Endothelial cell of umbilical vein (primary cell): ENCODE measurements around the gene DMWD. TPM values are rescaled to one million over a fixed set of nuclear protein-coding genes. Genes with fewer than 3 reads are reported as not detected.

Experiments used
- BruUV-seq: library from RNA; stranded (reverse); fragments of 400-500 nt; replicated peaks from 2 replicates; lab custom pipeline; 2021; lab: Mats Ljungman, UMichigan
- CTCF ChIA-PET: fragments of 300-600, 350-600 bp; sonication (Branson Sonifier 250); formaldehyde crosslinking; loops from one replicate; lab custom pipeline; 2021; ENCODE audit warnings: antibody characterized with exemption, inconsistent platforms; lab: Charles Lee
- POLR2A ChIA-PET: fragments of 300-600, 350-600 bp; sonication (Branson Sonifier 250); formaldehyde crosslinking; loops from one replicate; lab custom pipeline; 2021; ENCODE audit warnings: antibody characterized with exemption, inconsistent platforms; lab: Charles Lee
- DNase-seq: peaks from one replicate; pipeline ENCODE4 v3.0.0-alpha.2; 2011; ENCODE audit warnings: low read depth, low spot score
- FAIRE-seq: peaks from 2 replicates; lab custom pipeline; 2011; peaks lifted over from hg19 to GRCh38; lab: Jason Lieb, UNC
- H2AFZ ChIP-seq: 2 replicates; pipeline ENCODE4 v1.6.0; 2012; ENCODE audit warnings: low read depth, low read length, control low read depth, inconsistent platforms
- H3K27ac ChIP-seq: 2 replicates; pipeline ENCODE4 v1.5.1; 2011; ENCODE audit warnings: low read depth, mild to moderate bottlenecking, control low read depth, low read length, moderate library complexity; ENCODE audit not compliant: insufficient read depth
- H3K27me3 ChIP-seq, 2 experiments: 2 replicates each; pipeline versions ENCODE4 v1.6.0 to v1.6.1; 2011; ENCODE audit warnings: low read length in 2 of 2, mixed read lengths in 1 of 2; ENCODE audit not compliant: control insufficient read depth in 2 of 2, insufficient read depth in 2 of 2
- H3K36me3 ChIP-seq, 2 experiments: 2 replicates in 1 of 2; 3 replicates in 1 of 2; pipeline ENCODE4 v1.5.1; 2011; ENCODE audit warnings: low read length in 2 of 2, mild to moderate bottlenecking in 1 of 2, moderate library complexity in 1 of 2; ENCODE audit not compliant: control insufficient read depth in 2 of 2, insufficient read depth in 2 of 2; ENCODE audit errors: extremely low read depth in 1 of 2
- H3K4me1 ChIP-seq: 3 replicates; pipeline ENCODE4 v1.5.1; 2011; ENCODE audit warnings: mild to moderate bottlenecking, low read length; ENCODE audit not compliant: control insufficient read depth, insufficient read depth; ENCODE audit errors: extremely low read depth
- H3K4me2 ChIP-seq: 2 replicates; pipeline ENCODE4 v1.6.1; 2011; ENCODE audit warnings: low read length, control low read depth, mixed read lengths; ENCODE audit not compliant: insufficient read depth
- H3K4me3 ChIP-seq, 3 experiments: fragments of 200-600 bp in 1 of 3; sonication (generic), shearing (Covaris generic) in 1 of 3; replicated peaks in 1 of 3; 2 replicates each; pipeline ENCODE4 v1.5.1; 2011 to 2016; ENCODE audit warnings: control low read depth in 3 of 3, low read length in 3 of 3, mild to moderate bottlenecking in 2 of 3, inconsistent platforms in 1 of 3, low read depth in 1 of 3, moderate library complexity in 1 of 3; ENCODE audit not compliant: insufficient read depth in 1 of 3
- H3K79me2 ChIP-seq: 2 replicates; pipeline ENCODE4 v1.6.0; 2012; ENCODE audit warnings: low read length, inconsistent platforms; ENCODE audit not compliant: control insufficient read depth, insufficient read depth
- H3K9ac ChIP-seq: replicated peaks from 2 replicates; pipeline ENCODE3; 2011; ENCODE audit warnings: low read length, control low read depth; ENCODE audit not compliant: insufficient read depth; ENCODE audit errors: extremely low read depth
- H3K9me1 ChIP-seq: replicated peaks from 3 replicates; pipeline ENCODE4 v1.6.0; 2011; ENCODE audit warnings: mild to moderate bottlenecking, low read length; ENCODE audit not compliant: control insufficient read depth, insufficient read depth; ENCODE audit errors: extremely low read depth
- H3K9me3 ChIP-seq: replicated peaks from 2 replicates; pipeline ENCODE4 v1.5.1; 2012; ENCODE audit warnings: low read length, inconsistent platforms; ENCODE audit not compliant: control insufficient read depth, insufficient read depth
- H4K20me1 ChIP-seq: replicated peaks from 2 replicates; pipeline ENCODE3; 2011; ENCODE audit warnings: mild to moderate bottlenecking, low read length; ENCODE audit not compliant: control insufficient read depth, insufficient read depth; ENCODE audit errors: extremely low read depth
- EZH2 ChIP-seq: IDR thresholded peaks from 2 replicates; pipeline ENCODE4 v1.6.1; 2012; ENCODE audit warnings: borderline replicate concordance, low read depth, mild to moderate bottlenecking, moderate library complexity, low read length, inconsistent platforms; ENCODE audit not compliant: severe bottlenecking
- FOS ChIP-seq: IDR thresholded peaks from 2 replicates; pipeline ENCODE4 v1.6.1; 2011; ENCODE audit warnings: mild to moderate bottlenecking, low read length, moderate library complexity, borderline replicate concordance; ENCODE audit not compliant: insufficient read depth
- GATA2 ChIP-seq: IDR thresholded peaks from 2 replicates; pipeline ENCODE4 v1.7.0; 2011; ENCODE audit warnings: low read depth, mild to moderate bottlenecking, moderate library complexity, mixed read lengths, low read length; ENCODE audit not compliant: insufficient read length, insufficient read depth
- JUN ChIP-seq: IDR thresholded peaks from 2 replicates; pipeline ENCODE4 v1.6.1; 2011; ENCODE audit warnings: borderline replicate concordance, low read depth; ENCODE audit not compliant: insufficient read length, insufficient read depth
- MYC ChIP-seq: IDR thresholded peaks from one replicate; pipeline ENCODE4 v1.6.1; 2011; ENCODE audit warnings: mild to moderate bottlenecking, low read depth, low read length
- POLR2A ChIP-seq: IDR thresholded peaks from 2 replicates; pipeline ENCODE4 v1.6.1; 2012; ENCODE audit warnings: low read depth, mild to moderate bottlenecking, control low read depth, low read length
- POLR2AphosphoS5 ChIP-seq: IDR thresholded peaks from 2 replicates; pipeline ENCODE4 v1.6.1; 2012; ENCODE audit warnings: low read depth, mild to moderate bottlenecking, control low read depth, low read length, moderate library complexity; ENCODE audit not compliant: insufficient read depth
- dilution Hi-C: fragments of 300-500 bp; cut with MboI; formaldehyde crosslinking; loops from one replicate; pipeline ENCODE4 v1.15.0; 2019; ENCODE audit warnings: low sequenced_read_pairs; ENCODE audit not compliant: extremely low pct_ligation_motif_present
- intact Hi-C: fragments of 100-400 bp; cut with micrococcal nuclease; formaldehyde crosslinking; loops from one replicate; pipeline ENCODE4 v1.10.0; 2022
- polyA plus RNA-seq, 4 experiments: library from polyadenylated mRNA; depleted of rRNA in 3 of 4; stranded (reverse) in 3 of 4; unstranded in 1 of 4; fragments of >200 nt; gene quantifications; 2 replicates each; pipeline versions ENCODE4 v1.2.1 to v1.2.3, GENCODE V29; 2011 to 2012; ENCODE audit warnings: missing spikeins in 1 of 4
- total RNA-seq: library from RNA; stranded (reverse); gene quantifications from 2 replicates; pipeline ENCODE4 v1.2.3, GENCODE V29; 2021
- TF ChIP-seq, protein P1 (sequence below): IDR thresholded peaks from 2 replicates; pipeline ENCODE4 v1.6.1; 2011; ENCODE audit not compliant: insufficient read depth, insufficient read length
- TF ChIP-seq, protein P2 (sequence below), 2 donors: IDR thresholded peaks; 1 replicate in 1 of 2; 2 replicates in 1 of 2; pipeline ENCODE4 v1.5.1; 2011; ENCODE audit warnings: low read length in 2 of 2, mild to moderate bottlenecking in 2 of 2, moderate library complexity in 2 of 2, control low read depth in 1 of 2, inconsistent platforms in 1 of 2, low read depth in 1 of 2; ENCODE audit not compliant: insufficient read depth in 1 of 2; ENCODE audit errors: extremely low read depth in 1 of 2

Gene DMWD
- total and polyA plus RNA-seq, 2 donors (not counting 3 experiments of a cell fraction or from before 2014, with no cell fraction given) = 36.9 to 81.1 TPM

DNA sequence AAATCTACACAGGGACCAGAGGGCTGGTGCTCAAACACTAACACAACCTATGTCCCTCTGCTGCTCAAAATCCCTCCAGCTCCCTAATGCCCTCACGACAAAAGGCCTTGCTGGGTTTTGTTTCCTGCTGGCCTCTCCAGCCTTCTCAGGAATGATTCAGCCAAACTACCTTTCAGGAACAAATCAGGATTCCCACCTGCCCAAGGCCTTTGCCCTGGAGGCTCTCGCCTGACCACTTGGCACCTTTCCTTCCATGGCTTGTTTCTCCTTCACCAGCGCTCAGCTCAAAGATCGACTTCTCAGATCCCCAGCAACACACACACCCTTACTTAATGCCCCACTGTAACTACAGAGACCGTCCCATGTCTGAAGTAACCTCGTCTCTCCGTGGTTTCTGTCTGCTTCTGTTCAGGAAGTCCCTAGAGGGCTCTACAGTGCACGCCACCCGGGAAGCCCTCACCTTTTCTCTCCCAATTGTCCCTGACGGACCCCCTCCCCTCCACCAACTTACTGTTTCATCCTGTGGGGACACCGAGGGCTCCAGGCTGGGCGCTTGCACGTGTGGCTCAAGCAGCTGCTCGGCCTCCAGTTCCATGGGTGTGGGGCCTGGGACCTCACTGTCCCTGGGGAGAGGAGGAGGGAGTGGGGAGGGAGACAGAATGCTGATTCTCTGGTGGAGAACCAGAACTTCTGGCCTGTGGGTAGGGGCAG lies 20.4 kb downstream of the DMWD start:
- intact Hi-C loops = no loop called here
- H3K9ac ChIP-seq = no peak overlapping the region
- H3K9me1 ChIP-seq = no peaks in the 10 kb centered on the region
- dilution Hi-C loops = no loop called here
- no peak overlapping the region for H2AFZ ChIP-seq
- no peaks in the 10 kb centered on the region for H4K20me1 ChIP-seq
- FAIRE-seq (no peak), DNase-seq (no peak)
- no peaks in the 10 kb centered on the region for H3K9me3 ChIP-seq
- no peaks in the 10 kb centered on the region for H3K27me3 ChIP-seq
- ChIA-PET CTCF (interaction anchor here (1.4 to 2.6 kb wide), 3 partner anchors 27 to 46 kb away, joined by 3 to 9 read pairs (median 8); no protein-coding TSS in a partner anchor), POLR2A (no interaction called here)
- no peak overlapping the region for H3K4me3 ChIP-seq
- no TSS peak for BruUV-seq
- H3K4me1 ChIP-seq = peaks cover 9% of the 10 kb centered on the region
- peaks cover 3 to 10% of the 10 kb centered on the region in 2 experiments for H3K36me3 ChIP-seq
- H3K79me2 ChIP-seq = no peaks in the 10 kb centered on the region
- H3K27ac ChIP-seq = no peak overlapping the region
- TF ChIP-seq POLR2A = no peak
- H3K4me2 ChIP-seq = no peak overlapping the region

DNA sequence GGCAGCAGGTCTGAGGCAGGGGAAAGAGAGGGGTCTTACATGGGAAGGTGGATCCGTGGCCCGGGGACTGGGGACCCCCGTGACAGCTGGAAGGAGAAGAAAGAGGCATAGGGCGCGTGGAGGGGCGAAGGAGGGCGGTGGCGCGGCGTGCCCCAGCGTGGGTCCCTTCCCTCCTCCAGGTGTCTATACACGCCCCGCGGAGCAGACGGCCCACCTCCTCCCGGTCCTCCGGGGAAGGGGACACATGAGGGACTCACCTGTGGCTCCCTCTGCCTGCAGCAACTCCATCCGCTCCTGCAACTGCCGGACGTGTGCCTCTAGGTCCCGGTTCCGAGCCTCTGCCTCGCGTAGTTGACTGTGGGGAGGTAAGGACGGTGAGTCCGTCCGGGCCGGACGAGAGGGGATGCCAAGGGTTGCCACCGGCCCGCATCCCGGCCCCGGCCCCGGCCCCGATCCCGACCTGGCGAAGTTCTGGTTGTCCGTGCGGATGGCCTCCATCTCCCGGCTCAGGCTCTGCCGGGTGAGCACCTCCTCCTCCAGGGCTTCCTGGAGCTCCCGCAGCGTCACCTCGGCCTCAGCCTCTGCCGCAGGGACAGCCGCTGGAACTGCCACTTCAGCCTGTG lies 21.2 kb downstream of the DMWD start:
- no peak overlapping the region for H3K4me3 ChIP-seq
- BruUV-seq = no TSS peak
- intact Hi-C loops = no loop called here
- peaks cover 3% of the 10 kb centered on the region in 2 experiments for H3K36me3 ChIP-seq
- no peak for FAIRE-seq
- no peaks in the 10 kb centered on the region for H3K27me3 ChIP-seq
- H3K9me3 ChIP-seq = no peaks in the 10 kb centered on the region
- TF ChIP-seq POLR2AphosphoS5 (no peak), EZH2 (no peak), JUN (no peak), FOS (no peak), MYC (no peak), POLR2A (no peak), GATA2 (no peak)
- TF ChIP-seq, protein P1, sequence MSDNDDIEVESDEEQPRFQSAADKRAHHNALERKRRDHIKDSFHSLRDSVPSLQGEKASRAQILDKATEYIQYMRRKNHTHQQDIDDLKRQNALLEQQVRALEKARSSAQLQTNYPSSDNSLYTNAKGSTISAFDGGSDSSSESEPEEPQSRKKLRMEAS = no peak
- TF ChIP-seq, protein P2, sequence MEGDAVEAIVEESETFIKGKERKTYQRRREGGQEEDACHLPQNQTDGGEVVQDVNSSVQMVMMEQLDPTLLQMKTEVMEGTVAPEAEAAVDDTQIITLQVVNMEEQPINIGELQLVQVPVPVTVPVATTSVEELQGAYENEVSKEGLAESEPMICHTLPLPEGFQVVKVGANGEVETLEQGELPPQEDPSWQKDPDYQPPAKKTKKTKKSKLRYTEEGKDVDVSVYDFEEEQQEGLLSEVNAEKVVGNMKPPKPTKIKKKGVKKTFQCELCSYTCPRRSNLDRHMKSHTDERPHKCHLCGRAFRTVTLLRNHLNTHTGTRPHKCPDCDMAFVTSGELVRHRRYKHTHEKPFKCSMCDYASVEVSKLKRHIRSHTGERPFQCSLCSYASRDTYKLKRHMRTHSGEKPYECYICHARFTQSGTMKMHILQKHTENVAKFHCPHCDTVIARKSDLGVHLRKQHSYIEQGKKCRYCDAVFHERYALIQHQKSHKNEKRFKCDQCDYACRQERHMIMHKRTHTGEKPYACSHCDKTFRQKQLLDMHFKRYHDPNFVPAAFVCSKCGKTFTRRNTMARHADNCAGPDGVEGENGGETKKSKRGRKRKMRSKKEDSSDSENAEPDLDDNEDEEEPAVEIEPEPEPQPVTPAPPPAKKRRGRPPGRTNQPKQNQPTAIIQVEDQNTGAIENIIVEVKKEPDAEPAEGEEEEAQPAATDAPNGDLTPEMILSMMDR (IDR thresholded peaks at IDR 0.05; ENCODE audit: extremely low read depth in 1 of 2, insufficient read depth in 1 of 2, low read depth in 1 of 2, low read length in 2 of 2) = no peak
- H4K20me1 ChIP-seq = no peaks in the 10 kb centered on the region
- H3K4me1 ChIP-seq = peaks cover 14% of the 10 kb centered on the region
- H3K4me2 ChIP-seq = peak overlapping the region; percentile 9
- H2AFZ ChIP-seq = no peak overlapping the region
- peaks cover 2% of the 10 kb centered on the region for H3K79me2 ChIP-seq
- no peak overlapping the region for H3K9ac ChIP-seq
- CTCF ChIA-PET = interaction anchor here (2.5 to 5.1 kb wide), 3 partner anchors 10 to 30 kb away, joined by 29 to 125 read pairs (median 66); partner anchors contain the start of genes DMPK and DMWD
- dilution Hi-C loops = no loop called here
- no peak for DNase-seq
- H3K27ac ChIP-seq = no peak overlapping the region
- H3K9me1 ChIP-seq = no peaks in the 10 kb centered on the region
- POLR2A ChIA-PET = interaction anchor here (1.2 to 1.5 kb wide), 3 partner anchors 41 to 92 kb away, joined by 3 to 4 read pairs (median 3); no protein-coding TSS in a partner anchor
